GM20431 (cell line): ENCODE results near the gene CCDC85C.

ENCODE experiments used
- in situ Hi-C: fragments of 300-500 bp; cut with MseI, MboI; formaldehyde crosslinking; loops from one replicate; pipeline ENCODE4 v1.15.0; 2020; ENCODE audit warnings: low sequenced_read_pairs; ENCODE audit not compliant: unreplicated experiment

The CCDC85C gene

GRCh38 chr14:99576761-99577705 lies 27.0 kb downstream of the CCDC85C start:
- in situ Hi-C loops = no loop called here

- in situ Hi-C loops = no loop called here
These were observed 27.7 kb downstream of the CCDC85C start for GRCh38 chr14:99576304-99576703.

GRCh38 chr14:99575043-99576023 lies 28.7 kb downstream of the CCDC85C start:
- in situ Hi-C loops = no loop called here

- in situ Hi-C loops = no loop called here
These were observed 29.7 kb downstream of the CCDC85C start for GRCh38 chr14:99574099-99574880.

- in situ Hi-C loops = no loop called here
These were observed 30.4 kb downstream of the CCDC85C start for GRCh38 chr14:99573436-99574098.

GRCh38 chr14:99573000-99573330 lies 31.0 kb downstream of the CCDC85C start:
- in situ Hi-C loops = no loop called here

- in situ Hi-C loops = no loop called here
These were observed 31.6 kb downstream of the CCDC85C start for GRCh38 chr14:99572173-99572999.

GRCh38 chr14:99571303-99571986 lies 32.6 kb downstream of the CCDC85C start:
- in situ Hi-C loops = no loop called here

GRCh38 chr14:99570544-99571302 lies 33.3 kb downstream of the CCDC85C start:
- in situ Hi-C loops = no loop called here

GRCh38 chr14:99569725-99570543 lies 34.1 kb downstream of the CCDC85C start:
- in situ Hi-C loops = no loop called here

GRCh38 chr14:99568567-99569560 lies 35.1 kb downstream of the CCDC85C start:
- in situ Hi-C loops = no loop called here

- in situ Hi-C loops = no loop called here
These were observed 37.3 kb downstream of the CCDC85C start for GRCh38 chr14:99566390-99567354.

- in situ Hi-C loops = no loop called here
These were observed 38.0 kb downstream of the CCDC85C start for GRCh38 chr14:99566009-99566389.

- in situ Hi-C loops = no loop called here
These were observed 38.6 kb downstream of the CCDC85C start for GRCh38 chr14:99565383-99565782.

GRCh38 chr14:99564926-99565259 lies 39.1 kb downstream of the CCDC85C start:
- in situ Hi-C loops = no loop called here
